ENCODE measurements around the gene BHLHE40.

Gene BHLHE40

DNA sequence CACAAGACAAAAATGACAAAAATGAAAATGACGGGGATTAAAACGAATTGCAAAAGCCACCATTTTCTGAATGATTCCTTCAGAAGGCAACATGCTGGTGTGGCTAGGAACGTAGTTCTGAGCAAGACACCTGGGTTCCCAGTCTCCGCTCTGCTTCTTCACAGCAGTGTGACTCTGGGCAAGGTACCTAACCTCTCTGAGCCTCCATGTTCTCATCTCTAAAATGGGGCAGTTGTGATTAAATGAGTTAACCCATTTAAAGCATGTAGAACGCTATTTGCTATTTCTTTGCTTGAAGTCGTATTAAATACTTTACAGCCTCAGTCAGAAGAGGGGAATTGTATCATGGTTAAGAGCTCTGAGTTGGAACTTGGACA, 23.6 kb downstream of the BHLHE40 start:
- no peak for TF ChIP-seq YY1 (IDR thresholded peaks at IDR 0.05; ENCODE audit: insufficient read depth, insufficient read length)
- no peak for TF ChIP-seq ZNF274 (IDR thresholded peaks at IDR 0.05; ENCODE audit: low read depth, low read length)
- no peak for TF ChIP-seq SUZ12 (IDR thresholded peaks at IDR 0.05; ENCODE audit: extremely low read depth, insufficient read depth, insufficient read length)
- no peaks in the 10 kb centered on the region for H3K9me3 ChIP-seq (ENCODE audit: insufficient read depth, low read length)
- H3K4me3 ChIP-seq (ENCODE audit: insufficient read length, low read depth) = no peak overlapping the region
- H3K4me1 ChIP-seq (ENCODE audit: insufficient read depth, insufficient read length) = peaks cover 3% of the 10 kb centered on the region
- no peaks in the 10 kb centered on the region for H3K36me3 ChIP-seq (ENCODE audit: insufficient read depth, insufficient read length, low read length)
- DNase-seq (ENCODE audit: low read depth, low spot score) = no peak
- no peak overlapping the region for H3K9ac ChIP-seq (ENCODE audit: insufficient read length, low read depth)
- H3K27me3 ChIP-seq (ENCODE audit: insufficient read depth, insufficient read length) = no peaks in the 10 kb centered on the region

DNA sequence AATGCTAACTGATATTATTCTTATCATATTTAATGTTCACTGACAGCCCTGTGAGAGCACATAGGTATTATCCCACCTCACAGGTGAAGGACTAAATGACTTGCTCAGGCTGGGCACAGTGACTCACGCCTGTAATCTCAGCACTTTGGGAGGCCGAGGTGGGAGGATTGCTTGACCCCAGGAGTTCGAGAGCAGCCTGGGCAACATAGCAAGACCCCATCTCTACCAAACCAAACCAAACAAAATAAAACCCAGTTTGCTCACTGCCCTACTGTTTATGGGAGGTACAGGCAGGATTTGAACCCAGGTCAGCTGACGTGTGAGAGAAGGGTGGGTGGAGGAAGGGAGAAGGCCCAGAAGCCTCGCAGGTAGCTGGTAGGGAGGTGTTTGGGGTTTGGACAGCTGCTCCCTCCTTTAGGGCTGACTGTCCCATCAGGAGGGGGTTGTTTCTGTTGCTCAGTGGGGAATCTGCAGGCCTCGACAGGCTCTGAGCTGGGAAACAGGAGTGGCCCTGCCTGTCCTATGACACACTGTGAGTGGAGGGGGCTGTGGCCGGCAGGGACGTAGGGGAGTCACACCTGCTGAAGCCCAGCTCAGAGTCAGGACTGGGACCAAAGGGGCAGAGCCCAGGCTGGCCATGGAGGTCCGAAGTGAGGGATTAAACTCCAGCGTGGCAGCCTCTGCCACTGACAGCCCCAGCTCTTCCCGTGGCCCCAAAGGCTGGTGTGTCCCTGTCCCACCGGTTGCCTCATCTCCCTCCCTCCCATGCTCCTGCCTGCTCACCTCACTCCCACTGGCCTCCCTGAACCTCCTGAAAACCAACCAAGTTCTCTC, 25.3 kb downstream of the BHLHE40 start:
- TF ChIP-seq ZNF274 (IDR thresholded peaks at IDR 0.05; ENCODE audit: low read depth, low read length) = no peak
- TF ChIP-seq SUZ12 (IDR thresholded peaks at IDR 0.05; ENCODE audit: extremely low read depth, insufficient read depth, insufficient read length) = no peak
- TF ChIP-seq YY1 (IDR thresholded peaks at IDR 0.05; ENCODE audit: insufficient read depth, insufficient read length) = no peak
- no peak for DNase-seq (ENCODE audit: low read depth, low spot score)
- Histone ChIP-seq H3K36me3 (ENCODE audit: insufficient read depth, insufficient read length, low read length) (no peaks in the 10 kb centered on the region), H3K4me3 (ENCODE audit: insufficient read length, low read depth) (no peak overlapping the region), H3K9ac (ENCODE audit: insufficient read length, low read depth) (no peak overlapping the region), H3K27me3 (ENCODE audit: insufficient read depth, insufficient read length) (no peaks in the 10 kb centered on the region), H3K4me1 (ENCODE audit: insufficient read depth, insufficient read length) (peaks cover 3% of the 10 kb centered on the region), H3K9me3 (ENCODE audit: insufficient read depth, low read length) (no peaks in the 10 kb centered on the region)

GRCh38 chr3:5005367-5005766, 26.1 kb downstream of the BHLHE40 start:
- DNase-seq (ENCODE audit: low read depth, low spot score) = no peak
- peaks cover 3% of the 10 kb centered on the region for H3K4me1 ChIP-seq (ENCODE audit: insufficient read depth, insufficient read length)
- no peak overlapping the region for H3K9ac ChIP-seq (ENCODE audit: insufficient read length, low read depth)
- no peak for TF ChIP-seq SUZ12 (IDR thresholded peaks at IDR 0.05; ENCODE audit: extremely low read depth, insufficient read depth, insufficient read length)
- TF ChIP-seq YY1 (IDR thresholded peaks at IDR 0.05; ENCODE audit: insufficient read depth, insufficient read length) = no peak
- TF ChIP-seq ZNF274 (IDR thresholded peaks at IDR 0.05; ENCODE audit: low read depth, low read length) = no peak
- no peak overlapping the region for H3K4me3 ChIP-seq (ENCODE audit: insufficient read length, low read depth)
- H3K36me3 ChIP-seq (ENCODE audit: insufficient read depth, insufficient read length, low read length) = no peaks in the 10 kb centered on the region
- H3K27me3 ChIP-seq (ENCODE audit: insufficient read depth, insufficient read length) = no peaks in the 10 kb centered on the region
- no peaks in the 10 kb centered on the region for H3K9me3 ChIP-seq (ENCODE audit: insufficient read depth, low read length)

DNA sequence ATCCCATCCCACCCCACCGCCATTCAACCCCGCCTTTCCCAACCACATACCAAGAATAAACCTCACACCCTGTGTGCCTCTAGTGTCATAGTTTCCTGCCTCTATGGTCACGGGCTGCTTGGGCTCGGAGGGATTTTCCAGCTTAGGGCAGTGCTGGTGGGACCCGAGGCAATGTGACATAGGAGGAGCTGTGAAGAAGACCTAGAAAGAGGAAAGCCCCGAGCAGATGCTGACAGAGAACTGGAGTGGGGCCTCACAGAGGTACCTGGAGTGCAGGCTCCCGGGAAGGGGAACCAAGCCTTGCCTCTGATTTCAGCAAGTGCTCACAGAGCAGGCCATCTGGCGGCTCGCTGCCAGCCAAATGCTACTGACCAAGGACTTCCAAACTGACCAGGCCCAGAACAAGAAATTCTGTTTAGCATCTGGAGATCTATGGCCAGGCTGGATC, 27.5 kb downstream of the BHLHE40 start:
- Histone ChIP-seq H3K27me3 (ENCODE audit: insufficient read depth, insufficient read length) (no peaks in the 10 kb centered on the region), H3K36me3 (ENCODE audit: insufficient read depth, insufficient read length, low read length) (no peaks in the 10 kb centered on the region), H3K9ac (ENCODE audit: insufficient read length, low read depth) (no peak overlapping the region), H3K9me3 (ENCODE audit: insufficient read depth, low read length) (no peaks in the 10 kb centered on the region), H3K4me3 (ENCODE audit: insufficient read length, low read depth) (no peak overlapping the region), H3K4me1 (ENCODE audit: insufficient read depth, insufficient read length) (peaks cover 8% of the 10 kb centered on the region)
- no peak for DNase-seq (ENCODE audit: low read depth, low spot score)
- TF ChIP-seq SUZ12 (IDR thresholded peaks at IDR 0.05; ENCODE audit: extremely low read depth, insufficient read depth, insufficient read length) (no peak), ZNF274 (IDR thresholded peaks at IDR 0.05; ENCODE audit: low read depth, low read length) (no peak), YY1 (IDR thresholded peaks at IDR 0.05; ENCODE audit: insufficient read depth, insufficient read length) (no peak)

DNA sequence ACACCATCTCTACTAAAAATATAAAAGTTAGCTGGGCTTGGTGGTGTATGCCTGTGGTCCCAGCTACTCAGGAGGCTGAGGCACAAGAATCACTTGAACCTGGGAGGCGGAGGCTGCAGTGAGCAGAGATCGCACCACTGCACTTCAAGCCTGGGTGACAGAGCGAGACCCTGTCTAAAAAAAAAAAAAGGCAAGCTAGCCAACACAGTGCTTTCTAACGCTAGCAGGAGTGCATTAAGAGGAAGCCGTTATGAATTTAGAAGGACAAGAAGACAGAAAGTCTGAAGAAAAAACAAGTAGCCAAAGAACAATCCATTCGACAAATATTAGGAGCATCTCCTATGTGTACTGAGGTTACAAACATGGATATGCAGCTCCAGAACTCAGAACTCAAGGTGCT, 28.6 kb downstream of the BHLHE40 start:
- Histone ChIP-seq H3K9me3 (ENCODE audit: insufficient read depth, low read length) (no peaks in the 10 kb centered on the region), H3K27me3 (ENCODE audit: insufficient read depth, insufficient read length) (no peaks in the 10 kb centered on the region), H3K36me3 (ENCODE audit: insufficient read depth, insufficient read length, low read length) (no peaks in the 10 kb centered on the region), H3K4me3 (ENCODE audit: insufficient read length, low read depth) (no peak overlapping the region), H3K9ac (ENCODE audit: insufficient read length, low read depth) (no peak overlapping the region), H3K4me1 (ENCODE audit: insufficient read depth, insufficient read length) (peaks cover 12% of the 10 kb centered on the region)
- DNase-seq (ENCODE audit: low read depth, low spot score) = no peak
- TF ChIP-seq YY1 (IDR thresholded peaks at IDR 0.05; ENCODE audit: insufficient read depth, insufficient read length) (no peak), SUZ12 (IDR thresholded peaks at IDR 0.05; ENCODE audit: extremely low read depth, insufficient read depth, insufficient read length) (no peak)

GRCh38 chr3:5009506-5010109, 30.4 kb downstream of the BHLHE40 start:
- TF ChIP-seq ZNF274 (IDR thresholded peaks at IDR 0.05; ENCODE audit: low read depth, low read length) = no peak
- TF ChIP-seq SUZ12 (IDR thresholded peaks at IDR 0.05; ENCODE audit: extremely low read depth, insufficient read depth, insufficient read length) = no peak
- TF ChIP-seq YY1 (IDR thresholded peaks at IDR 0.05; ENCODE audit: insufficient read depth, insufficient read length) = no peak
- no peak for DNase-seq (ENCODE audit: low read depth, low spot score)
- Histone ChIP-seq H3K36me3 (ENCODE audit: insufficient read depth, insufficient read length, low read length) (no peaks in the 10 kb centered on the region), H3K27me3 (ENCODE audit: insufficient read depth, insufficient read length) (no peaks in the 10 kb centered on the region), H3K9me3 (ENCODE audit: insufficient read depth, low read length) (no peaks in the 10 kb centered on the region), H3K4me1 (ENCODE audit: insufficient read depth, insufficient read length) (peaks cover 11% of the 10 kb centered on the region), H3K9ac (ENCODE audit: insufficient read length, low read depth) (no peak overlapping the region), H3K4me3 (ENCODE audit: insufficient read length, low read depth) (no peak overlapping the region)

DNA sequence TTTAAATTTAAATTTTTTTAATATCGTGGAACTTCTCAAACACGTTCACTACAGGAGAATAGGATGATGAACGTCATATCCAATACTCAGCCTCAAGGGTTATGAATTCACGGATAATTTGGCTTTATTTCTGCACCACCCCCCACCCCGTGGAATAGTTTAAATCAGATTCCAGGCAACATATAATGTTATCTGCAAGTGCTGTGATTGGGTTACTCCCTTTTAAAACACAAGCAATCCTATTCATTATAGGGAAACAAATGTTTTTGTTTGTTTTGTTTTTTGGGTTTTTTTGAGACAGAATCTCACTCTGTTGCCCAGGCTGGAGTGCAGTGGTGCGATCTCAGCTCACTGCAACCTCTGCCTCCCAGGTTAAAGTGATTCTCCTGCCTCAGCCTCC, 30.9 kb downstream of the BHLHE40 start:
- Histone ChIP-seq H3K4me1 (ENCODE audit: insufficient read depth, insufficient read length) (peaks cover 9% of the 10 kb centered on the region), H3K9me3 (ENCODE audit: insufficient read depth, low read length) (no peaks in the 10 kb centered on the region), H3K4me3 (ENCODE audit: insufficient read length, low read depth) (no peak overlapping the region), H3K9ac (ENCODE audit: insufficient read length, low read depth) (no peak overlapping the region), H3K27me3 (ENCODE audit: insufficient read depth, insufficient read length) (no peaks in the 10 kb centered on the region), H3K36me3 (ENCODE audit: insufficient read depth, insufficient read length, low read length) (no peaks in the 10 kb centered on the region)
- no peak for DNase-seq (ENCODE audit: low read depth, low spot score)
- TF ChIP-seq YY1 (IDR thresholded peaks at IDR 0.05; ENCODE audit: insufficient read depth, insufficient read length) (no peak), ZNF274 (IDR thresholded peaks at IDR 0.05; ENCODE audit: low read depth, low read length) (no peak), SUZ12 (IDR thresholded peaks at IDR 0.05; ENCODE audit: extremely low read depth, insufficient read depth, insufficient read length) (no peak)
